ENCODE measurements around the gene RASGRF1. TPM values are rescaled to one million over a fixed set of nuclear protein-coding genes. Genes with fewer than 3 reads are reported as not detected.

The RASGRF1 gene
- total RNA-seq, 1 donor from 2014 or later, result 0.41 TPM

DNA sequence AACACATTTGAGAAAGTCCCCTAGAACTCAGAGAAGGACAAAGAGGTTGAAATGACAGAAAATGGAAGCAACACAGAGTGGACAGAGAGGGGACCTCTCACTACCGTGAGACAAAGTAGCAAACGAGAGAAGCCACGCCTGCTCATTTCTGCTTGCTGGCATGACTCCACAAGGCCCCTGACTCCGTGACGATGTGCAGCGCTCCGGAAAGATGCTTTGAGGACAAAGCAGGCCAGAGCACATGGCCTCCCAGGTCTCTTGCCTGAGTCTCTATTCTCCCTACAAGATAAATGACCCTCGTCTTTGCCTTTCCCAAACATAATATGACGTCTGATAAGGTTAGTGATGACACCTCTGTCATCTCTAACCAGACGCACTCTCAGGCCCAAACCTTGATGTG, 81.9 kb downstream of the RASGRF1 start:
- Mint-ChIP-seq H3K36me3 (no peaks in the 10 kb centered on the region), H3K9me3 (no peaks in the 10 kb centered on the region), H3K27ac (peak overlapping the region; percentile 19), H3K4me1 (ENCODE audit: unreplicated experiment) (peaks cover 12% of the 10 kb centered on the region), H3K4me3 (no peak overlapping the region), H3K27me3 (no peaks in the 10 kb centered on the region)
- DNase-seq (ENCODE audit: extremely low spot score, unreplicated experiment), result no peak
- TF ChIP-seq, protein P1, sequence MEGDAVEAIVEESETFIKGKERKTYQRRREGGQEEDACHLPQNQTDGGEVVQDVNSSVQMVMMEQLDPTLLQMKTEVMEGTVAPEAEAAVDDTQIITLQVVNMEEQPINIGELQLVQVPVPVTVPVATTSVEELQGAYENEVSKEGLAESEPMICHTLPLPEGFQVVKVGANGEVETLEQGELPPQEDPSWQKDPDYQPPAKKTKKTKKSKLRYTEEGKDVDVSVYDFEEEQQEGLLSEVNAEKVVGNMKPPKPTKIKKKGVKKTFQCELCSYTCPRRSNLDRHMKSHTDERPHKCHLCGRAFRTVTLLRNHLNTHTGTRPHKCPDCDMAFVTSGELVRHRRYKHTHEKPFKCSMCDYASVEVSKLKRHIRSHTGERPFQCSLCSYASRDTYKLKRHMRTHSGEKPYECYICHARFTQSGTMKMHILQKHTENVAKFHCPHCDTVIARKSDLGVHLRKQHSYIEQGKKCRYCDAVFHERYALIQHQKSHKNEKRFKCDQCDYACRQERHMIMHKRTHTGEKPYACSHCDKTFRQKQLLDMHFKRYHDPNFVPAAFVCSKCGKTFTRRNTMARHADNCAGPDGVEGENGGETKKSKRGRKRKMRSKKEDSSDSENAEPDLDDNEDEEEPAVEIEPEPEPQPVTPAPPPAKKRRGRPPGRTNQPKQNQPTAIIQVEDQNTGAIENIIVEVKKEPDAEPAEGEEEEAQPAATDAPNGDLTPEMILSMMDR (conservative IDR thresholded peaks at IDR 0.05), result no peak

DNA sequence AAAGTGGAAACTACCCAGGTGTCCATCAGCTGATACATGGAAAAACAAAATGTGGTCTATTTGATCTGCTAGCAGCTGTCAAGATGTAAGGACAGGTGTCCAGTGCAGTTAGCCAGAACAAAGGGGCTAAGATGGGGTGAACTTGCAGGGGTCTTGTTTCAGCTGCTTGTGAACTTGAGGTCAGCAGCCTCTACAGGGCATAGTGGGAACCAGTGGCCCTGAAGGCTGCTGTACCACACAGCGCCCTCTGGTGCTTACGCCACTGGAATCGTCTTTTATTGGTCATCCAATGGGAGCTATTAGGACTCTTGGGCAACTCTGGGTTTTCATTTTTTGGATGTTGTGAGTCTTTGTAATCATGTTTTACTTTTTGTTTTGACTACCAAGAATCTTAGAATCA, 83.5 kb downstream of the RASGRF1 start:
- DNase-seq (ENCODE audit: extremely low spot score, unreplicated experiment), result no peak

DNA sequence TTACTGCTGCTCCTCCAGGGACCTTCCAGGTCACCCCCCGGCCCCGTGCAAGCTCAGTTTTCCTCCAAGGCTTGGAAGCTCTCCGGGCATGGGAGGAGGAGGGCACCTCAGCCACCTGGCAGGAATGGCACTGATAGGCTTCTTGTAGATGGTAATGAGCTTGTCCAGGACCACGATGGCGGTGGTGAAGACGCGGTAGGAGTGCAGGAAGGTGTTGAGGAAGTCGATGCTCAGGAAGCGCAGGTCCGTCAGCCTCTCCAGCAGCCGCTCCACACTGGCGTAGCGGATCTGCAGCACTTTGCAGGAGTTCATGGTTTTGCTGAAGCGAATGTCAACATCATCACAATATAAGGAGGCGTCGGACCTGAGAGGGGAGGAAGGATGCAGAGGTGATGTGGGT, 84.5 kb downstream of the RASGRF1 start:
- Mint-ChIP-seq H3K27me3 (no peaks in the 10 kb centered on the region), H3K27ac (no peak overlapping the region), H3K4me1 (ENCODE audit: unreplicated experiment) (peaks cover 13% of the 10 kb centered on the region), H3K36me3 (no peaks in the 10 kb centered on the region), H3K4me3 (no peak overlapping the region), H3K9me3 (no peaks in the 10 kb centered on the region)
- TF ChIP-seq, protein P1 (conservative IDR thresholded peaks at IDR 0.05), result no peak
- no peak for DNase-seq (ENCODE audit: extremely low spot score, unreplicated experiment)

More for the DNA sequence above, 83.5 kb downstream of the RASGRF1 start:
- Mint-ChIP-seq H3K9me3 (no peaks in the 10 kb centered on the region), H3K36me3 (no peaks in the 10 kb centered on the region), H3K27ac (no peak overlapping the region), H3K4me3 (no peak overlapping the region), H3K27me3 (no peaks in the 10 kb centered on the region), H3K4me1 (ENCODE audit: unreplicated experiment) (peaks cover 13% of the 10 kb centered on the region)
- TF ChIP-seq, protein P1 (conservative IDR thresholded peaks at IDR 0.05), result peak; percentile 74

DNA sequence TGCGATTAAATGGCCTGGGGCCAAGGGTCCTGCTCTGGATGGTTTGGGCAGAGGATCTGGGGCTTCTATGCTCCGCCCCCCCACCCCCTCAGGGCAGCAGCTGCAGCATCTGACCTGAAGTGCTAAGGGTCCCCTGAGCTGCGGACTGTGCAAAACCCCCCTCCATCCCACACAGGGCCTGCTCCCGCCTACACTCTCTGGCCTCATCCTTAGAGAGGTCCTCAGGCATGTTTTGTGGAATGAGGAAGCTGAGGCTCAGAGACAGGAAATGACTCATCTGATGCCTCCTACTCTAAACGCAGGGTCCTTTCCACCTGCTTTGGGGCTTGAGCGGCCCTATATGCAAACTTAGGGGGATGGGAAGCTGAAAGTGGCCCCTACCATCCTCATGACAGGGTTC, 86.2 kb downstream of the RASGRF1 start:
- Mint-ChIP-seq H3K9me3 (no peaks in the 10 kb centered on the region), H3K36me3 (no peaks in the 10 kb centered on the region), H3K4me3 (no peak overlapping the region), H3K27me3 (no peaks in the 10 kb centered on the region), H3K4me1 (ENCODE audit: unreplicated experiment) (peaks cover 13% of the 10 kb centered on the region), H3K27ac (peak overlapping the region; percentile 73)
- TF ChIP-seq, protein P1 (conservative IDR thresholded peaks at IDR 0.05), result no peak
- DNase-seq (ENCODE audit: extremely low spot score, unreplicated experiment), result no peak

DNA sequence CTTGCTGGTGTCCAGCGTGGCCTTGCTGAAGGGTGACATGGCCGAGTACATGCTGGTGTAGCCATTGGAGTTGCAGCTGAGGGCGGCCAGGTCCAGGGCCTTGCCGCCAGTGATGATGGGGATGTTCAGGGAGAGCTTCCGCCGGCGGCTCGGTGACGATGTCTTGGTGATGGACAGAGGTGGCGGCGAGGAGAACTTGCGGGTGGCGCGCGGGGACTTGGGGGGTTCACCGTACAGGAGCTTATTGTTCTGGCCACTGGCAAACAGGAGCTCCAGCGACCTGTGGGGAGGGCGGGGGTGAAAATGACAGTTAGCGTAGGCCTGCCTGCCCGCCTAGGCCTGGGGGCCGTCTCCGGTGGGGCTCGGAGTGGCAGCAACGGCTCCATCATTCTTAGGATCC, 86.7 kb downstream of the RASGRF1 start:
- no peak overlapping the region for H3K27ac Mint-ChIP-seq
- no peaks in the 10 kb centered on the region for H3K27me3 Mint-ChIP-seq
- DNase-seq (ENCODE audit: extremely low spot score, unreplicated experiment), result no peak
- H3K9me3 Mint-ChIP-seq, result no peaks in the 10 kb centered on the region
- no peak overlapping the region for H3K4me3 Mint-ChIP-seq
- peaks cover 12% of the 10 kb centered on the region for H3K4me1 Mint-ChIP-seq (ENCODE audit: unreplicated experiment)
- no peaks in the 10 kb centered on the region for H3K36me3 Mint-ChIP-seq
- TF ChIP-seq, protein P1 (conservative IDR thresholded peaks at IDR 0.05), result no peak

DNA sequence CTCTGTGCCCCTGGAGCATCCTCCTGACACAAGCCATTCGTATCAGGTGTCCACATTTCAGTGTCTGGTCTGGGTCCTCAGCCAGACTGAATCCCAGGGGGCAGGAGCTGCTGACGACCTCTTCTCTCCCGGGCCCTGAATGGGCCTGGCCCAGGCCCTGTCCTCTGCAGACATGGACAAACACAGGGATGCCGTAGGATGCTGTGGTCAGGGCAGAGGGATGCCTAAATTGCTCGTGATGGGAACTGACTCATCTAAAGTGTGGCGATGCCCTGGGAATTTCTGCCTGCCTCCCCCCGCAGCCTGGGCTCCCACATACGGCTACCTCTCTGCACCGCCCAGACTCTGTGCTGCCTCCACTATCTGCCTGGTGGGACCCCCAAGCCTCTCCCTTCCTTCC, 87.3 kb downstream of the RASGRF1 start:
- no peak overlapping the region for H3K4me3 Mint-ChIP-seq
- H3K27ac Mint-ChIP-seq, result no peak overlapping the region
- no peak for DNase-seq (ENCODE audit: extremely low spot score, unreplicated experiment)
- H3K4me1 Mint-ChIP-seq (ENCODE audit: unreplicated experiment), result peaks cover 6% of the 10 kb centered on the region
- H3K36me3 Mint-ChIP-seq, result no peaks in the 10 kb centered on the region
- H3K9me3 Mint-ChIP-seq, result no peaks in the 10 kb centered on the region
- H3K27me3 Mint-ChIP-seq, result no peaks in the 10 kb centered on the region
- TF ChIP-seq, protein P1 (conservative IDR thresholded peaks at IDR 0.05), result no peak
